BLaER1 treated with 17β-estradiol and CSF1 and Interleukin-3, amounts not matched to agents 10 nM and 100 nM (cell line): ENCODE measurements around the gene SCD5.
"Not testable (repeated sequence)": the region's sequence is repeated elsewhere in the genome, so short reads cannot be mapped to it uniquely, and the experiment has no call there.

Experiments used
- H3K27ac ChIP-seq, 11 experiments: shearing (Covaris generic); formaldehyde crosslinking; 2 replicates each; pipeline ENCODE4 v1.8.1; 2022
- H3K27me3 ChIP-seq, 11 experiments: shearing (Covaris generic); formaldehyde crosslinking; 2 replicates each; pipeline ENCODE4 v1.8.1; 2022
- H3K36me3 ChIP-seq, 11 experiments: shearing (Covaris generic); formaldehyde crosslinking; 2 replicates each; pipeline ENCODE4 v1.8.1; 2022
- H3K4me1 ChIP-seq, 10 experiments: shearing (Covaris generic); formaldehyde crosslinking; 2 replicates each; pipeline ENCODE4 v1.8.1; 2022
- H3K4me2 ChIP-seq, 11 experiments: shearing (Covaris generic); formaldehyde crosslinking; 2 replicates each; pipeline ENCODE4 v1.8.1; 2022
- H3K4me3 ChIP-seq, 10 experiments: shearing (Covaris generic); formaldehyde crosslinking; 2 replicates each; pipeline ENCODE4 v1.8.1; 2022
- H3K9ac ChIP-seq, 11 experiments: shearing (Covaris generic); formaldehyde crosslinking; 2 replicates each; pipeline ENCODE4 v1.8.1; 2022
- H3K9me3 ChIP-seq, 11 experiments: shearing (Covaris generic); formaldehyde crosslinking; replicated peaks in 1 of 11; 2 replicates each; pipeline ENCODE4 v1.8.1; 2022
- H4K20me1 ChIP-seq, 11 experiments: shearing (Covaris generic); formaldehyde crosslinking; 2 replicates each; pipeline ENCODE4 v1.8.1; 2022
- Cebpa-rat ChIP-seq, 11 experiments: shearing (Covaris generic); IDR thresholded peaks; 2 replicates each; pipeline ENCODE4 v1.8.1; 2022

The SCD5 gene

DNA sequence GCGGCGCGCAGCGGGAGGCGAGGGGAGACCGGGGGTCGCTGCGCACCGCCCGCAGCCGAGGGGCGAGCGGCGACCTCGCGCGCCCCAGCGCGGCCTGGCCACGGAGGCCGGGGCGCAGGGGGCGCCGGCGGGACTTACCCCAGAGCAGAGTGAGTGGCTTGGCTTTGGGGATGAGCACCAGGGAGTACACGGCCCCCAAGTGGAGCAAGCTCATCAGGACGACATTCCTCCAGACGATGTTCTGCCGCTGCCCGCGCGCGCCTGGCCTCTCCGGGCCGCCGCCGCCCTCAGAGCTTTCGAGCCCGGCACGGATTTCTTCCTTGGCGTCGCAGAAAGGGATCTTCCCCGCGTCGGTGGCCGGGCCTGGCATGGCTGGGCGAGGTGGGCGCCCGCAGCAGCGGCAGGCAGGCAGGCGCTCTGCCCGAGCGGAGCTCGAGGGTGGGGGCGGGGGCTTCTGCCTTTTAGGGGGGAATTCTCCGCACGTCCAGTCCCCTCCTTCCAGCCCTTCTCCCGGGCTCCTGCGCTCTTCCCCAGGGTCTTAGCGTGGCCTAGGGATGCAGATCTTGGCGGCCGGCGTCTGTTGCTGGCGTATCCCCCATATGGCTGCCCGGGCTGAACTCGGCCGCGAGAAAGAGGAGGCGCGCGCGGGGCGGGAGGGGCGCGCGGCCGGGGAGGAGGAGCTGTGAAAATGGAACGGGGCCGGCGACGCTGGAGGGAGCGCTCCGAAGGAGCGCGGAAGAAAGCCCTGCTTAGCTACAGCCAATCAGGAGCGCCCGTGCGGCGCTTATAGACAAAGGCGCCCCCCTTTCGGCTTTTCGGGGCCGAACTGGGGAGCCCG, at the start of gene SCD5:
Gene SCD5, minus strand, starts transcription at position 629 of the 838 bp plus-strand sequence. Its CDS starts 259 bp downstream, at position 370.
- peak within 1 kb of the TSS; percentile 70 to 89 (median 82) for H3K4me3 ChIP-seq
- H3K4me1 ChIP-seq = peaks cover 22 to 36% (median 32%) of the 10 kb centered on the region in 10 experiments
- H3K36me3 ChIP-seq = peaks cover 0 to 13% (median 0%) of the 10 kb centered on the region in 11 experiments; a peak in 4 of 22 replicates
- H3K27me3 ChIP-seq = peaks cover 5 to 30% (median 24%) of the 10 kb centered on the region in 11 experiments; a peak in 16 of 22 replicates
- H3K9ac ChIP-seq = peak within 1 kb of the TSS; percentile 68 to 84 (median 78)
- H3K9me3 ChIP-seq = peaks cover 0 to 11% (median 0%) of the 10 kb centered on the region in 11 experiments; a peak in 8 of 22 replicates
- peaks cover 0 to 17% (median 15%) of the 10 kb centered on the region in 11 experiments; a peak in 13 of 22 replicates for H4K20me1 ChIP-seq
- H3K4me2 ChIP-seq = peak within 1 kb of the TSS; percentile 89 to 99 (median 96)
- H3K27ac ChIP-seq = peak within 1 kb of the TSS in 10 of 11 experiments; percentile 34 to 71 (median 62); a peak in 19 of 22 replicates
- no peak for TF ChIP-seq Cebpa-rat (IDR thresholded peaks at IDR 0.05)

DNA sequence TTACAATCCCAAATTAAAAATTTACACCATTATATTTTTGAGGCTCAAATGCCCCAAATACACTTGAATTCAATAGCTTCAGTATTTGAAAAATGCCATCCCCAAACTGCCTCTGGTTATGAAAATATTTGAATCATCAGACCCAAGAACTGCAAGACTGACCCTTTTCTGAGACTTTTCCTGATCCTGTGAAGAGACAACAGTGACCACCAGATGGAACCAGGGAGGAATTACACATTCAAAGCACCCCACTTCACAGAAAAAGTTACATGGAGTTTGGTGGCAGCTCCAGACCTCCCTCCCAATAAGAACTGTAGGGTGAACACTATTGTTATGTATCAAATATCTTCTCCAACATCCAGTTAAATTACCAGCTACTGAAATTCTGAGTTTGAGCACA, 44.0 kb upstream of the SCD5 start:
- TF ChIP-seq Cebpa-rat (IDR thresholded peaks at IDR 0.05) = no peak
- H3K4me1 ChIP-seq = no peaks in the 10 kb centered on the region
- H3K36me3 ChIP-seq = peaks cover 93 to 99% (median 97%) of the 10 kb centered on the region in 11 experiments
- H4K20me1 ChIP-seq = peaks cover 0 to 37% (median 5%) of the 10 kb centered on the region in 11 experiments; a peak in 8 of 22 replicates
- no peaks in the 10 kb centered on the region for H3K27me3 ChIP-seq
- H3K9me3 ChIP-seq = no peaks in the 10 kb centered on the region
- no peak overlapping the region for H3K4me3 ChIP-seq
- no peak overlapping the region for H3K27ac ChIP-seq
- H3K4me2 ChIP-seq = no peak overlapping the region
- H3K9ac ChIP-seq = no peak overlapping the region

DNA sequence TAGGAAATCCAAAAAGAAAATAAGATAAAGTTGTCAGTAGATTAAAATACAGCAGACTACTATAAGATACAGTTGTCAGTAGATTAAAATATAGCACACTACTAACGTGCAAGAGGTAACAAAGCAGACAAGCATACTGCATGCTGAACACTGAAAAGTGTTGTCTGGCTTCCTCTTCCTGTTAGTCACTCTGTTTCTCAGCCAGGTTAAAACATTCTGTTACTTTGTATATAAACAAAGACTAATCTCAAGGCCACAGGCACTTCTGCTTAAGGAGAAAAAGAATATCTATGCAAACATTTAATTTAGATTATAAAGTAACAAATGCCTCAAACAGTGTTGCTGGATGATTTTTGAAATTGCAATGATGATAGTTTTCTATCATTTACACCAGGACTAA, 41.0 kb upstream of the SCD5 start:
- H4K20me1 ChIP-seq = peaks cover 0 to 20% (median 0%) of the 10 kb centered on the region in 11 experiments; a peak in 5 of 22 replicates
- no peak overlapping the region for H3K4me2 ChIP-seq
- peaks cover 0 to 3% (median 0%) of the 10 kb centered on the region in 11 experiments; a peak in 1 of 22 replicates for H3K9me3 ChIP-seq
- H3K4me1 ChIP-seq = no peaks in the 10 kb centered on the region
- TF ChIP-seq Cebpa-rat (IDR thresholded peaks at IDR 0.05) = no peak
- H3K27me3 ChIP-seq = no peaks in the 10 kb centered on the region
- H3K27ac ChIP-seq = no peak overlapping the region
- peaks cover 90 to 95% (median 93%) of the 10 kb centered on the region in 11 experiments for H3K36me3 ChIP-seq
- no peak overlapping the region for H3K4me3 ChIP-seq
- H3K9ac ChIP-seq = no peak overlapping the region

GRCh38 chr4:82833696-82834313, 35.2 kb upstream of the SCD5 start:
- H3K4me1 ChIP-seq = no peaks in the 10 kb centered on the region
- no peak for TF ChIP-seq Cebpa-rat (IDR thresholded peaks at IDR 0.05)

DNA sequence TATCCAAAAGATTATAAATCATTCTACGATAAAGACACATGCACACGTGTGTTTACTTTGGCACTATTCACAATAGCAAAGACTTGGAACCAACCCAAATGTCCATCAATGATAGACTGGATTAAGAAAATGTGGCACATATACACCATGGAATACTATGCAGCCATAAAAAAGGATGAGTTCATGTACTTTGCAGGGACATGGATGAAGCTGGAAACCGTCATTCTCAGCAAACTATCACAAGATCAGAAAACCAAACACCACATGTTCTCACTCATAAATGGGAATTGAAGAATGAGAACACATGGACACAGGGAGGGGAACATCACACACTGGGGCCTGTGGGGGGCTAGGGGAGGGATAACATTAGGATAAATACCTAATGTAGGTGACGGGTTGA, 34.5 kb upstream of the SCD5 start:
- H3K4me3 ChIP-seq, H3K27me3 ChIP-seq, H3K4me2 ChIP-seq, H3K9ac ChIP-seq, H4K20me1 ChIP-seq, H3K4me1 ChIP-seq, H3K27ac ChIP-seq: not testable (repeated sequence)
- peaks cover 5 to 17% (median 12%) of the 10 kb centered on the region in 11 experiments; a peak in 18 of 22 replicates for H3K9me3 ChIP-seq
- peaks cover 73 to 94% (median 83%) of the 10 kb centered on the region in 11 experiments for H3K36me3 ChIP-seq

More at GRCh38 chr4:82833696-82834313, 35.2 kb upstream of the SCD5 start:
- Histone ChIP-seq H3K9ac (no peak overlapping the region), H3K4me2 (no peak overlapping the region), H3K27me3 (no peaks in the 10 kb centered on the region), H3K9me3 (peaks cover 5 to 17% (median 12%) of the 10 kb centered on the region in 11 experiments; a peak in 18 of 22 replicates), H3K27ac (no peak overlapping the region), H4K20me1 (peaks cover 0 to 12% (median 0%) of the 10 kb centered on the region in 11 experiments; a peak in 3 of 22 replicates), H3K4me3 (no peak overlapping the region), H3K36me3 (peaks cover 72 to 94% (median 83%) of the 10 kb centered on the region in 11 experiments)

- Histone ChIP-seq H3K36me3 (peaks cover 93 to 100% (median 99%) of the 10 kb centered on the region in 11 experiments), H3K27ac (no peak overlapping the region), H3K4me2 (no peak overlapping the region), H3K9ac (no peak overlapping the region), H3K27me3 (no peaks in the 10 kb centered on the region), H3K9me3 (no peaks in the 10 kb centered on the region), H3K4me3 (no peak overlapping the region), H3K4me1 (no peaks in the 10 kb centered on the region), H4K20me1 (peaks cover 0 to 4% (median 0%) of the 10 kb centered on the region in 11 experiments; a peak in 2 of 22 replicates)
- no peak for TF ChIP-seq Cebpa-rat (IDR thresholded peaks at IDR 0.05)
Observed at GRCh38 chr4:82825425-82825824, 26.8 kb upstream of the SCD5 start.

DNA sequence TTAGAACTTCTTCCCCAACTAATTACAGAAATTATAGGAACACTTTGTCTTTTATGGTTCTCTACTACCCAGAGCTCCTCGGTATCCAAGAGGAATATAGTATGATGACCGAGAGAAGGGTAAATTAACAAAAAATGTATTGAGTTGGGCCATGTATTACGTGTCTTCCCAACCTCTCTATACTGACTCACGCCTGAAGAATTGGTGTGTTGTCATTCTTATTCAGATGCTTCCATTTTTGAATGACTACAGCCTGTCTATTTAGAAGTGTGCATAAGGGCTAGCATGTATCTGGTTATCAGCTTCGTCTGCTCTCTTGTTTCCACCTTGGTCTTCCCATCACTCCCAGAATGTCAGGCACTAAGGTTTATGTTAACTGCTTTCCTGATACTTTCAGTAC, 24.5 kb upstream of the SCD5 start:
- H3K4me3 ChIP-seq = no peak overlapping the region
- peaks cover 98 to 100% (median 100%) of the 10 kb centered on the region in 11 experiments for H3K36me3 ChIP-seq
- H3K9ac ChIP-seq = no peak overlapping the region
- no peaks in the 10 kb centered on the region for H3K27me3 ChIP-seq
- no peaks in the 10 kb centered on the region for H3K4me1 ChIP-seq
- no peak for TF ChIP-seq Cebpa-rat (IDR thresholded peaks at IDR 0.05)
- H3K27ac ChIP-seq = no peak overlapping the region
- no peak overlapping the region for H3K4me2 ChIP-seq
- no peaks in the 10 kb centered on the region for H3K9me3 ChIP-seq
- peaks cover 0 to 4% (median 0%) of the 10 kb centered on the region in 11 experiments; a peak in 2 of 22 replicates for H4K20me1 ChIP-seq

- peaks cover 88 to 96% (median 93%) of the 10 kb centered on the region in 11 experiments for H3K36me3 ChIP-seq
Observed at GRCh38 chr4:82820689-82821088, 22.1 kb upstream of the SCD5 start.

More at GRCh38 chr4:82820689-82821088, 22.1 kb upstream of the SCD5 start:
- H3K27me3 ChIP-seq = no peaks in the 10 kb centered on the region
- H3K9ac ChIP-seq = no peak overlapping the region
- H4K20me1 ChIP-seq = peaks cover 0 to 4% (median 0%) of the 10 kb centered on the region in 11 experiments; a peak in 2 of 22 replicates
- H3K4me1 ChIP-seq = no peaks in the 10 kb centered on the region
- H3K9me3 ChIP-seq = no peaks in the 10 kb centered on the region
- H3K27ac ChIP-seq = no peak overlapping the region
- H3K4me2 ChIP-seq = no peak overlapping the region
- H3K4me3 ChIP-seq = no peak overlapping the region
- no peak for TF ChIP-seq Cebpa-rat (IDR thresholded peaks at IDR 0.05)
